NCI-H1694 treated with DMSO at 0.1 percent for 48 hours (cell line): ENCODE measurements around the gene FNDC8.
A peak's percentile ranks its signal among the peaks of the same experiment; 100 is the strongest.
"Not testable (repeated sequence)": the region's sequence is repeated elsewhere in the genome, so short reads cannot be mapped to it uniquely, and the experiment has no call there.

Source experiments
- DNase-seq: peaks from one replicate; lab custom pipeline; 2025; lab: John Stamatoyannopoulos, UW

FNDC8 gene

GRCh38 chr17:35095741-35096140 lies 25.7 kb upstream of the FNDC8 start:
- no peak for DNase-seq

DNA sequence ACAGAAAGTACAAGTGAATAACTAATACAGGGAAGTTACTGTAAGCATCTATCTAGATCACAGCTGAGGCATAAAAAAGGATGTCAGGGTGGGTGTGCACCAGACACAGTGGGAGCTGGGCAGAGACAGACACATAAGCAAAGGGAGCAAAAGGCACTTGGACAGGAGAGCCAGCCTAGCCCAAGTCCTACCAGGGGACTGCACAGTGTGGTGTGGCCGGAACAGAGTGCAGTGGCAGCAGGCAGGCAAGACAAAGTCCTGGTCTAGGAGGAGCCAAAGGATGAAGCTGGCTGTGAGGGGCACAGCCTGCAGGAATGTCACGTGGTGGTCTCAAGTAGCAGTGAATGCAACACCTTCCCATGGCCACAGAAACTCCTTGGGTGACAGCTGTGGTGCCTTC lies 23.6 kb upstream of the FNDC8 start:
- DNase-seq, result no peak

DNA sequence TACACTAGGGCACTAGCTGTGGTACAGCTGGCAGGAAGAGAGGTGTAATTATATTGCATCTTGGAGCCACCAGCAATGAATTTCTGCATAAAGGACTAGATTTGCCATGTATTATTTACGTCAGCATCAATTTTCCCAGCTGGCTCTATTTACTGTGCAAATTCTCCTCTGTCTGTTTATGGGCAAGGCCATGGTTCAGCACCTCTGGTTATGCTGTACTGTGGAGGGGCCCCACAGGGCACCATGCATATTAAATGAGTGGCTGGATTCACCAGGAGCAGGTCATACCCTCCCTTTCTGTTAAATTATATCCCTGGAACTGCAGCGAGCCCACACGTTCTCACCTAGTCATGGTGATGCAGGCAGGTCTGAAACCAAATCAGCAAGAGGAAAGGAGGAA lies 21.5 kb upstream of the FNDC8 start:
- DNase-seq, result no peak

DNA sequence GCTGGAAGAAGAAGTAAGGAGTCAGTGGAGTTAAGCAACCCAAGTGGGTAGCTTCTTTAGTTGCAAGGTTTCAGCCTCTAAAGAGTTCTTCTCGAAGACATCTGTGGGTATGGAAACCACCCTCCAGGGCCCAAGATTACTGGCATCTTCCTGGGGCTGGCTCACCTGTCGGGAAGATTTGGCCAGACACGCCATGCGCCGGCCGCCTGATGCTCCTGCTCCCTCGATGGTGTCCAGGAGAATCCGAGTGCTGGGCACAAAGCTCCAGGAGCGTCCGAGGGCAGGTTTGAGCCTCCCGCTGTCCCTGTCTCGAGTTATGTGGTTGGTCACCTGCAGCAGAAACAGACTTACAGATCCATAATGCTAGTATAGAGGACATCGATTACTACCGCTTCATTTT lies 20.4 kb upstream of the FNDC8 start:
- no peak for DNase-seq

DNA sequence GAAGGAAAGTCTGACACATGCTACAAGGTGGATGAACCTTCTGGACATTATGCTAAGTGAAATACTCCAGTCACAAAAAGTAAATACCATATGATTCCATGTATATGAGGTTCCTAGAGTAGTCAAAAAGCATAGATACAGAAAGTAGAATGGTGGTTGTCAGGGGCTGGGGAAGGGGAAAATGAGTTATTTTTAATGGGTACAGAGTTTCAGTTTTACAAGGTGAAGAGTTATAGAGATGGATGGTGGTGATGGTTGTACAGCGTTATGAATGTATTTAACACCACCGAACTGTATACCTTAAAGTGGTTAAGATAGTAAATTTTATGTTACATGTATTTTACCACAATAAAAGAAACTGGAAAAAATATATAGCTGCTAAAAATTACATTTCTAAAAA lies 19.7 kb upstream of the FNDC8 start:
- DNase-seq, result no peak

DNA sequence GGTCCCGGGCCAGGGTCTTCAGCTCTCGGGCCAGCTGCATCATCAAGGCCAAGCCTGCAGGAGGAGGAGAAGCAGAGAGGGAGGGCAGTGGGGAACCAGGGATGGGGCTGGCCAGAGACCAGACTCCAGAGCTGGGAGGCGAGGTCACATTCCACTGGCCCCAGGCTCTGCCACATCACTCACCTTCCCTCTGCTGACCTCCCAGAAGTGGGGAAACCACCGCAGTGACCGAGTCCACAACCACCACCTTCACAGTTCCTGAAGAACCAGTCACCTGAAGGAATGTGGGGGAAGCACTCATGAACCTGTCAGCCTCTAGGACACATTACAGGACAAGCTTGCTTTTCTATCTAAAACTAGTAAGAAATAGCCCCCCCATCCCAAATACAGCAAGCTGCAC lies 18.1 kb upstream of the FNDC8 start:
- no peak for DNase-seq

DNA sequence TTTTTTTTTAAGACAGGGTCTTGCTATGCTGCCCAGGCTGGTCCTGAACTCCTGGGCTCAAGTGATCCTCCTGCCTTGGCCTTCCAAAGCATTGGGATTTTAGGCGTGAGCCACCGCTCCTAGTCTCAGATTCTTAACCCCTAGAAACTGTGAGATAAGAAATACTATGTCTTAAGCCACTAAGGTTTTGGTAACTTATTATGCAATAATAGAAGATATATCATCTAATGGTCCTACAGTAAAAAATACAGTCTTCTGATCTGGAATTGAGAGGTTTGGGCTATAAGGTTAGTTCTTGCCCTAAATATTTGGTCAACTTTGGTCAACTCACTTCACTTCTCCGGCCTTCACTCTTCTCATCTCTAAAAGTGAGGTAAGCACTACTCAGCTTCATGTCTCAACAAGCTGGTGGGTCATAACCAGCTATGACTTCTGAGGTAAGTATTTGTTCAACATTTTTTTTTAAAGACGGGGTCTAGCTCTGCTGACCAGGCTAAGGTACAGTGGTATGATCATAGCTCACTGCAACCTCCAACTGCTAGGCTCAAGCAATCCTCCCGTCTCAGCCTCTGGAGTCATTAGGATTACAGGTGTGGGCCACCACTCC lies 16.5 kb upstream of the FNDC8 start:
- DNase-seq, result no peak

GRCh38 chr17:35110791-35111190 lies 10.6 kb upstream of the FNDC8 start:
- not testable (repeated sequence) for DNase-seq

DNA sequence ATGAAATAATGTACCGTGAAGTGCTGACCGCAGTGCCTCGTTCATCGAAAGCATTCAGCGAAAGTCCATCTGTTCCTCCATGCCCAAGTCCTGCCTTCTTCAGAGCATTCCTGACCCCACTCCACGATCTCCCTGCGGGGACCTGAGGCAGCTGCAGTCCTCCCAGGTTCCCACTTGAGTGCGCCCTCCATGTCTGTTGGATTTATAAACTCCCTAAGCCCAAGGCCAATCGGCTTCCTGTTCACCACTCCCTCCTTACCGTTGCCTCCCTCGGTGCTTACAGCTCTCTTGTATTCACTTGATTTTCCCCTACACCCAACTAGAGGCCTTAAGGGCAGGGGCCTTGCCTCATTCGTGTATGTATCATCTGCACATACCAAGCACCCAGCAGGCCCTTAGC lies 4.6 kb upstream of the FNDC8 start:
- DNase-seq, result no peak

DNA sequence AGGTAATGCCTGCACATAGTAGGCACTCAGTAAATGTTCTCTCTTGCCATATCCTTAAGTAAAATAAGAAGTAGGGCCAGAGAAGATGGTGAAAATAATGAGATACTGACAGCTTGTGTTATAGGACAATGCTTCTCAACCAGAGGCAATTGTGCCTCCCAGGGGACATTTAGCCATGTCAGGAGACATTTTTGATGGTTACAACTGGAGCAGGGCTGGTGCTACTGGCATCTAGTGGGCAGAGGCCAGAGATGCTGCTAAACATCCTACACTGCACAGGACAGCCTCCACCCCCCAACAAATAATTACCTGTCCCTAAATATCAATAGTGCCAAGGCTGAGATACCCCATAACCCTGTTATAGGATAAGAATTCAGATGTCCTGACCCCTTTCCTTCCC lies 3.4 kb upstream of the FNDC8 start:
- no peak for DNase-seq

GRCh38 chr17:35119370-35120165 lies 1.8 kb upstream of the FNDC8 start, which contains the start of gene RAD51D:
Gene RAD51D (minus strand): TSS chr17:35119860. CDS start chr17:35119613, 247 bp downstream.
- DNase-seq, result peak; percentile 70

DNA sequence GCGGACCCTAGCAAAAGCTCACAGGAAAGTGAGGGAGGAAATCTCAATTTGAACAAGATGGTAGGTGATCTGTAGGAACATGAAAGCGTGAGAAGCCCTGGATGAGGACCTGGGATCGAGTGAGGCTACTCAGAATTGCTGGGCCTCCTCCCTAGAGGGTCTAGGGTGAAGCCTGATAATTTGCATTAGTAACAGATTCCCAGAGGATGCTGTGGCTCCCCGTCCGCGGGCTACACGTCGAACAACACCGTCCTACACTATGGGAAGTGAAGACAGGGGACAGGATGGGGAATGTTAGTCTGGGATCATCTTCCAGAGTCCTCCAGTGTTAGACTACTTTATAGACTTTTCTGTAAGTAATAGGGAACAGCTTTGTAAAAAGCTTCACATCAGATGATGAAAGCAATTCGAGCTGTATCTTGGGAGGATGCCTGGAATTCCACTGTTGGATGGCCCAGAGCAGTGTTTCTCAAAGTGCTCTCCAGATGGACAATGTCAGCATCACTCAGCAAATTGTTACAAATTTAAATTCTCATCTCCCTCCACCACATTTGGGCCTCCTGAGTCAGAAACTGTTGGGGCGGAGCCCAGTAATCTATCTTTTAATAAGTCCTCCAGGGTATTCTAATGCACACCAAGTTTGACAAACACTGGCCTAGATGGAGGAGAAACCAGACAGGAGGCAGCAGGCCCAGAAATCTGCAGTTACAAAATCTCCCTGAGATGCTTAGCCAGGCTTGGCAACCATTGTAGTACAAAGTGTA lies 6.5 kb downstream of the FNDC8 start:
- no peak for DNase-seq

DNA sequence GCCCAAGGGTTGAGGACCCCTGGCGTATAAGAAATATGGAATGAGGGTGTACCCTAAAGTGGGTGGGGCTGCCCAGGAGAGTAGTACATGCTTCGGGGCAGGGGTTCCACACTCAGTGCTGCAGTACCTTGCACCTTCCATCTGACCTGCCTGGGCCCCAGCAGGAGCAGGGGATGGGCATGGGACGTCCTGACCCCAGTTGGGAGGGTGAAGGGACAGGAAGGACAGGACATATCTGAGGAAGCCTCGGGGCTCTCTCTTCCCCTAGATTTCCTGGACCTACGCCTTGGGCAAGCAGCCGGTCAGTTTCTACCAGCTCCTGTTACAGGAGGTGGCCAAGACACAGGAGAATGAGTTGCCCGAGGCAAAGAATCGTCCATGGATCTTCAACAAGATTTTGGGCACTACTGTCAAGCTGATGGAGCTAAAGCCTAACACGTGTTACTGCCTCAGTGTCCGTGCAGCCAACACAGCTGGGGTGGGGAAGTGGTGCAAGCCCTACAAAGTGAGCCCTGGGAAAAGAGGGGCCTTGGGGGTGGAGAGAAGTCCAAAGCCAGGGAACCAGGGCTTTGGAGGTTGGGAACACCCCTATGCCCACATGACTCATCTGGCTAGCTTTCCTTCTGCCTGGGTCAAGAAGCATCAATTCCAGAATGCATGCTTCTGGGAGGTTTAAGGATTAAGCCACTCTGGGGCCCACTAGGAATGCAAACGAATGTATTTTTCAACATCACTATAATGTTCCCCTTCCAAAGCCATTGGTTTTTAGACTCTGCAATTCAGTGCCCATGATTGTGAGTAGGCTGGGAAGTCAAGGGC lies 7.9 kb downstream of the FNDC8 start:
- no peak for DNase-seq

GRCh38 chr17:35129973-35130351 lies 8.5 kb downstream of the FNDC8 start:
- no peak for DNase-seq

DNA sequence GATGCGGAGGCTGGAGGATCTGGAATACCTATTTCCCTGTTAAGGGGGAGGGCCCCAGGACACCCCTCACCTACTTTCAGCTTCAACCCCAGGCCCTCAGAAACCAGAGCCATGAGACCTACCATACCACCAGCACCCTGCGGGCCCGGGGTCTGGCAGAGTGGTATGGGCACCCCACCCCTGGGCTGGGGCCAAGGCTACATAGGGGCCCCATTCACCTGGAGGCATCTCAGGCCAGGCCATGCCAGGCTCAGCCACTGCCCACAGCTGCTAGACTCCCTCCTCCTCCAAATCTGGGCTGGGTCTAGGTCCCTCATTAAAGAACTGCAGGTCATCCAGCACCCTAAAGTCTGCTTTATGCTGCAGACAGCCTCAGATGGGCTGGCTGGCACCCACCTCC lies 9.0 kb downstream of the FNDC8 start:
- DNase-seq, result no peak

DNA sequence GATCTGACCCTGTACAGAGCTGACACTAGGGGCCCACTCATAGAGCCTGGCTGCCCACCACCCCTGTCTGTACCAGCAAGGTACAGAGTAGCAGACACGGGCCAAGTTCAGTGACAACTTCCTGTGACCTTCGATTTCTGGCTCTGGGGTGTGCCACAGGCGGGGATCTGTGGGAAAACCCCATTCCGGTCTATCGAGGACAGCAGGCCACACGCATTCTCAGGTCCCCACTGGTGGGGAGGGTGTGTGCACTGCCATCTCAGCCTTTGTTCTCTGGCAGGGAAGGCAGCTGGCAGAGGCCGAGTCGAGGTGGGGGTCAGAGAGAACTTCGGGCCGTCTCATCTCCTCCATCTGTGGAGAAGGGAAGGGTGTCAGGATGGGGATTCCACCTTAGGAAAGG lies 10.7 kb downstream of the FNDC8 start:
- DNase-seq, result no peak

GRCh38 chr17:35132816-35133550 lies 11.6 kb downstream of the FNDC8 start:
- no peak for DNase-seq

- DNase-seq, result no peak
Observed at GRCh38 chr17:35135322-35135721, 13.9 kb downstream of the FNDC8 start.

DNA sequence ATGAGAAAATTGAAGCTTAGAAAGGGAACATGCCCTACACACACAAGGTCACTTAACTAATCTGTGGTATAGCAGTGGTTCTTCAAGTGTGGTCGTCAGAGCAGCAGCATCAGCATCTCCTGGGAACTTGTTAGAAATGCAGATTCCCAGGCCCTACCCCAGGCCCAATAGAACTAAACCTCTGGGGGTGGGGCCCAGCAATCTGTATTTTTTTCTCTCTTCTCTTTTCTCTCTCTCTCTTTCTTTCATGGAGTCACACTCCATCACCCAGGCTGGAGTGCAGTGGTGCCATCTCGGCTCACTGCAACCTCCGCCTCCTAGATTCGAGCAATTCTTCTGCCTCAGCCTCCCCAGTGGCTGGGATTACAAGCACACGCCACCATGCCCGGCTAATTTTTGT lies 16.8 kb downstream of the FNDC8 start:
- no peak for DNase-seq

- peak; percentile 61 for DNase-seq
Observed at GRCh38 chr17:35141681-35142466, 20.5 kb downstream of the FNDC8 start, which contains the start of gene NLE1. Gene NLE1 (minus strand): TSS chr17:35142303. CDS start chr17:35142275, 28 bp downstream.

- no peak for DNase-seq
Observed at GRCh38 chr17:35142467-35142796, 21.0 kb downstream of the FNDC8 start.
